Trophoblast cell (in vitro differentiated cells and primary cell): ENCODE results near the gene CCSER2.

Experiments used
- DNase-seq, 2 donors: peaks; one replicate each; pipeline ENCODE4 v3.0.0-alpha.2; 2016
- H2AFZ ChIP-seq: 2 replicates; pipeline ENCODE4 v1.6.1; 2013; ENCODE audit warnings: low read length, moderate library complexity, mild to moderate bottlenecking; ENCODE audit not compliant: insufficient read depth, poor library complexity
- H2AK5ac ChIP-seq: 2 replicates; pipeline ENCODE4 v1.6.1; 2013; ENCODE audit warnings: mild to moderate bottlenecking, low read length
- H2BK120ac ChIP-seq: 2 replicates; pipeline ENCODE4 v1.6.1; 2013; ENCODE audit warnings: low read length, mild to moderate bottlenecking, moderate library complexity; ENCODE audit not compliant: insufficient read depth, poor library complexity
- H2BK12ac ChIP-seq: 2 replicates; pipeline ENCODE4 v1.6.1; 2013; ENCODE audit warnings: mild to moderate bottlenecking, low read length, moderate library complexity
- H2BK5ac ChIP-seq: 2 replicates; pipeline ENCODE4 v1.6.1; 2013; ENCODE audit warnings: low read length, low read depth, moderate library complexity, mild to moderate bottlenecking; ENCODE audit not compliant: poor library complexity
- H3K14ac ChIP-seq: 2 replicates; pipeline ENCODE4 v1.6.1; 2013; ENCODE audit warnings: mild to moderate bottlenecking, low read length
- H3K18ac ChIP-seq: 2 replicates; pipeline ENCODE4 v1.6.1; 2013; ENCODE audit warnings: mild to moderate bottlenecking, low read length
- H3K23ac ChIP-seq: 2 replicates; pipeline ENCODE4 v1.6.1; 2013; ENCODE audit warnings: low read length
- H3K27ac ChIP-seq: 2 replicates; pipeline ENCODE4 v1.5.1; 2013; ENCODE audit warnings: low read depth, mild to moderate bottlenecking, inconsistent platforms, low read length, moderate library complexity
- H3K27me3 ChIP-seq: 2 replicates; pipeline ENCODE4 v1.6.1; 2013; ENCODE audit warnings: inconsistent platforms, mild to moderate bottlenecking, low read length, moderate library complexity; ENCODE audit not compliant: insufficient read depth
- H3K36me3 ChIP-seq, 2 experiments: 1 replicate in 1 of 2; 2 replicates in 1 of 2; pipeline ENCODE4 v1.6.1; 2013; ENCODE audit warnings: low read length in 2 of 2, mild to moderate bottlenecking in 2 of 2, moderate library complexity in 1 of 2; ENCODE audit not compliant: insufficient read depth in 2 of 2, control insufficient read depth in 1 of 2
- H3K4ac ChIP-seq: 2 replicates; pipeline ENCODE4 v1.6.1; 2013; ENCODE audit warnings: low read depth, mild to moderate bottlenecking, low read length, moderate library complexity
- H3K4me1 ChIP-seq, 2 experiments: 1 replicate in 1 of 2; 2 replicates in 1 of 2; pipeline ENCODE4 v1.6.1; 2013; ENCODE audit warnings: low read length in 2 of 2, mild to moderate bottlenecking in 2 of 2, moderate library complexity in 1 of 2; ENCODE audit not compliant: insufficient read depth in 2 of 2, control insufficient read depth in 1 of 2
- H3K4me2 ChIP-seq: 2 replicates; pipeline ENCODE4 v1.6.1; 2013; ENCODE audit warnings: inconsistent platforms, mild to moderate bottlenecking, low read length, moderate library complexity
- H3K4me3 ChIP-seq: 2 replicates; pipeline ENCODE4 v1.5.1; 2013; ENCODE audit warnings: mild to moderate bottlenecking, low read depth, low read length, inconsistent platforms
- H3K79me1 ChIP-seq: one replicate; pipeline ENCODE4 v1.6.1; 2013; ENCODE audit warnings: low read length
- H3K79me2 ChIP-seq: 2 replicates; pipeline ENCODE4 v1.6.1; 2013; ENCODE audit warnings: low read length, mild to moderate bottlenecking; ENCODE audit not compliant: control insufficient read depth, insufficient read depth, poor library complexity
- H3K9ac ChIP-seq: 2 replicates; pipeline ENCODE4 v1.6.1; 2013; ENCODE audit warnings: mild to moderate bottlenecking, low read length
- H3K9me3 ChIP-seq: 2 replicates; pipeline ENCODE4 v1.6.1; 2013; ENCODE audit warnings: low read depth, mild to moderate bottlenecking, control low read depth, inconsistent platforms, low read length; ENCODE audit not compliant: insufficient read depth
- H4K12ac ChIP-seq: 2 replicates; pipeline ENCODE4 v1.6.1; 2013; ENCODE audit warnings: low read depth, mild to moderate bottlenecking, low read length, moderate library complexity
- H4K8ac ChIP-seq: 2 replicates; pipeline ENCODE4 v1.6.1; 2013; ENCODE audit warnings: low read depth, mild to moderate bottlenecking, low read length, moderate library complexity
- H4K91ac ChIP-seq: one replicate; pipeline ENCODE4 v1.6.1; 2013; ENCODE audit warnings: low read depth, mild to moderate bottlenecking, low read length, moderate library complexity
- WGBS: extraction: QIAGEN DNeasy Blood & Tissue Kit; methylation state at CpG from one replicate; pipeline ENCODE4 v1.1.7; 2013; ENCODE audit warnings: missing lambda C conversion rate; ENCODE audit not compliant: insufficient read length, insufficient coverage; ENCODE audit errors: extremely low coverage; 5-methylcytosine and 5-hydroxymethylcytosine counted together

The CCSER2 gene

DNA sequence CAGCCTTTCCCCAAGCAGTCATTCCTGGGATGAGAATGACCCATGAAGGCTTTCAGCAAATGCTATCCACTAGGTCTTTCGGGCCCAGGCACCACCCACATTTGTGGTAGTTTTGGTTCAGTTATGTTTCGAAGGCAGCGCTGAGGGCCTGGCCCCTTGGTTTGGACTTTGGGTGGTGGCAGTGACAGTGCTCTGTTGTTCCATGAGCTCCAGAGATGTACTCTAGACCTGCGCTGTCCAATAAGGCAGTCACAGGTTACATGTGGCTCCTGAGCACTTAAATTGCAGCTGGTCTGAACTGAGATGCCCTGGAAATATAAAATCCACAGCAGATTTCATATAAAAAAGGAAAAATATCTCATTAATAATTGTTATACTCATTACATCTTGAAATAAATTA is 209.6 kb downstream of the CCSER2 start:
- Histone ChIP-seq H2AK5ac (no peak overlapping the region), H3K9me3 (peaks cover 4% of the 10 kb centered on the region), H2BK5ac (no peak overlapping the region), H3K4me3 (no peak overlapping the region), H3K27ac (no peak overlapping the region), H4K91ac (no peak overlapping the region), H3K4me1 (peaks cover 19 to 21% of the 10 kb centered on the region in 2 experiments), H3K27me3 (no peaks in the 10 kb centered on the region), H4K12ac (no peak overlapping the region), H3K79me1 (peaks cover 2% of the 10 kb centered on the region), H3K36me3 (no peaks in the 10 kb centered on the region), H2BK120ac (no peak overlapping the region), H2BK12ac (peak overlapping the region; percentile 29), H3K4me2 (no peak overlapping the region), H2AFZ (no peak overlapping the region), H3K18ac (no peak overlapping the region), H3K79me2 (no peaks in the 10 kb centered on the region), H3K4ac (no peak overlapping the region), H3K14ac (no peak overlapping the region), H4K8ac (no peak overlapping the region), H3K23ac (no peak overlapping the region), H3K9ac (no peak overlapping the region)
- no peak for DNase-seq
- WGBS = no CpG with 5 or more reads among the region's 4 CpGs

DNA sequence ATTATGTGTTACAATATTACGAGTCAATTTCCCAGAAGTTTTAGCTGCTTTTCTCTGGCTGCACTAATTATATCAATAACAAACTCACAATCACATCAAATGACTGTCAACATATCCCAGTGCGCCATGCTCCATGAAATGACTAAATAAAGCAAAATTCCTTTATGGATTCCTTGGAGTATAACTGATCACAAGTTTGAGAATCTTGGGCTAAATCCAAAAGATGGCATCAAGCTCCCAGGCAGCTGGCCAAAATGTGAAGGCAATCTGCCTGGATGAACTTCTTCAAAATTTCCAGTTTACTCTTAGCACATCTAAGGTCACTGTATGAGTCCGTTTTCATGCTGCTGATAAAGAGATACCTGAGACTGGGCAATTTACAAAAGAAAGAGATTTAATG is 210.8 kb downstream of the CCSER2 start:
- Histone ChIP-seq H3K9ac (no peak overlapping the region), H4K91ac (no peak overlapping the region), H3K4me1 (peaks cover 23 to 25% of the 10 kb centered on the region in 2 experiments), H2AK5ac (no peak overlapping the region), H4K8ac (no peak overlapping the region), H2AFZ (no peak overlapping the region), H3K79me2 (no peaks in the 10 kb centered on the region), H3K14ac (no peak overlapping the region), H3K4me3 (no peak overlapping the region), H3K18ac (no peak overlapping the region), H3K27ac (no peak overlapping the region), H3K36me3 (no peaks in the 10 kb centered on the region), H3K4me2 (no peak overlapping the region), H3K23ac (no peak overlapping the region), H2BK12ac (no peak overlapping the region), H2BK120ac (no peak overlapping the region), H3K4ac (no peak overlapping the region), H3K9me3 (peaks cover 4% of the 10 kb centered on the region), H3K27me3 (no peaks in the 10 kb centered on the region), H2BK5ac (no peak overlapping the region), H3K79me1 (peaks cover 2% of the 10 kb centered on the region), H4K12ac (no peak overlapping the region)
- DNase-seq = no peak
- no CpG with 5 or more reads among the region's 3 CpGs for WGBS

DNA sequence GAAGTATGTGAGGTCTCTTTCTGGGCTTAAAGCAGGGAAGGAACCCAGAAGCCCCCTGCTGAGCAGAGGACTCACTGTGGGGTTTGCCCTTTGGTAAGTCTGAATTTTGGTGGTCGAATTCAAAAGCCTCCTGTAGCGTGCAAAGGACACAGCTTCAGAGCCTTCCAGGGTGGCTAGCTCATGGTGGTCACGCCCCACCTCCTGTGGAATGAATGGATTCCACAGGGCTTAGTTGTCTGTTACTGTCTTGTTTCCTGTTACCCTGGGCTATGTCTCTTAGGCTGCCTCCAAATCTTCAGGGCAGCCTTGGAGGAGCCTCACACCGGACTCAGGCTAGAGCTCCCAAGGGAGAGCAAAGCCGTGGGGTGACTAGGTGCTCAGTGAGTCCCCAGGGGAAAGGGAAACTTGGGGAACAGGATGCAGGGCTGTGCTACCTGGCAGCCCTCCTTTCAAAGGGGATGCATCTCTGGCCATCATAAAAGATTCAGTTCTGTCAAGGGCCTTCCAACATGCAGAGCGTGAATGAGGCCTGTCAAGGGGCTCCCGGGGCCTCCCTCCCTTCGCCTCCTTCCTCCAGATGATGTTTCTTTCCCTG is 211.7 kb downstream of the CCSER2 start:
- no peak overlapping the region for H3K23ac ChIP-seq
- H3K27ac ChIP-seq = no peak overlapping the region
- no peak overlapping the region for H2BK12ac ChIP-seq
- H4K12ac ChIP-seq = no peak overlapping the region
- H3K79me2 ChIP-seq = no peaks in the 10 kb centered on the region
- no peak overlapping the region for H2BK120ac ChIP-seq
- peak; percentile 57 to 68 for DNase-seq
- peaks cover 4% of the 10 kb centered on the region for H3K9me3 ChIP-seq
- no CpG with 5 or more reads among the region's 8 CpGs for WGBS
- peaks cover 23 to 25% of the 10 kb centered on the region in 2 experiments for H3K4me1 ChIP-seq
- no peak overlapping the region for H3K9ac ChIP-seq
- peak overlapping the region; percentile 4 for H3K4me2 ChIP-seq
- H3K14ac ChIP-seq = no peak overlapping the region
- peak overlapping the region; percentile 8 for H4K91ac ChIP-seq
- no peaks in the 10 kb centered on the region for H3K36me3 ChIP-seq
- no peak overlapping the region for H3K4ac ChIP-seq
- H3K18ac ChIP-seq = no peak overlapping the region
- no peak overlapping the region for H3K4me3 ChIP-seq
- no peak overlapping the region for H2BK5ac ChIP-seq
- peak overlapping the region; percentile 13 for H2AK5ac ChIP-seq
- peak overlapping the region; percentile 59 for H2AFZ ChIP-seq
- no peak overlapping the region for H4K8ac ChIP-seq
- H3K27me3 ChIP-seq = no peaks in the 10 kb centered on the region
- peaks cover 2% of the 10 kb centered on the region for H3K79me1 ChIP-seq

DNA sequence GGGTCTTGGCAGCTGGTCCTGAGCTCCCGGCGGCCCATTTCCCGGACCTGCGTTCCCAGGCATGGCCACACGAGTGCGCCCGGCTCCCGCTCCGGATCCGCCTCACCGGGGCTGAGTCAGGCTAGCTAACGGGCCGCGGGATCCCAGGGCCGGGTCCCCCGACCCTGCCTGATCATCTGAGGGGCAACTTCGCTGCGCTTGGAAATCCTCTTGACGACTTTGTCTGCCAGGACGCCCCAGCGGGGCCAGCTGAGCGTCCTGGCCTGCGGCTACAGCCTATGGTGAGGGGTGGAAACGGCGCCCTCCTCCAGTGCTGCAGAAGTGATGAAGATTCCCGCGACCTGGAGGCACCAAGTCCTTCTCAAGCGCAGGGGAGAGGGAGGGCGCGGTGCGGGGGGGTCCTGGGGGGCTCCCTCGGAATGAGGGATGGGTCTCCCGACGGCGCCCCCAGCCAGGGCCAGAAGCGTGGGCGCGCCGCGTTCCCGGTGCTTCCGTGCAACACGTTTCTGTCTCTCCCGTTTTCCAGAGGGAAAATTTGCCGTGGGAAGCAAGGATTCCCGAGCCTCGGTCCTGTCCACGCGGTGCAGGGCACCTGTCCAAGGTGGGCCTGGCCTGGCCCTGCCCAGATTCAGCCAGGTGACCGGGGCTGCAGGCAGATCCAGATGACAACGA is 212.4 kb downstream of the CCSER2 start:
- H3K9me3 ChIP-seq = peaks cover 4% of the 10 kb centered on the region
- H3K36me3 ChIP-seq = no peaks in the 10 kb centered on the region
- H3K79me2 ChIP-seq = no peaks in the 10 kb centered on the region
- H3K4me3 ChIP-seq = peak overlapping the region; percentile 21
- H3K4me1 ChIP-seq = peaks cover 23 to 25% of the 10 kb centered on the region in 2 experiments
- H2BK12ac ChIP-seq = no peak overlapping the region
- no peak overlapping the region for H3K4ac ChIP-seq
- peak overlapping the region; percentile 8 for H4K91ac ChIP-seq
- no peak overlapping the region for H4K12ac ChIP-seq
- H3K27me3 ChIP-seq = no peaks in the 10 kb centered on the region
- no peak overlapping the region for H3K14ac ChIP-seq
- no CpG with 5 or more reads among the region's 51 CpGs for WGBS
- no peak overlapping the region for H3K9ac ChIP-seq
- DNase-seq = peak; percentile 62 to 79
- H3K18ac ChIP-seq = no peak overlapping the region
- no peak overlapping the region for H3K23ac ChIP-seq
- no peak overlapping the region for H2AK5ac ChIP-seq
- no peak overlapping the region for H2BK5ac ChIP-seq
- no peak overlapping the region for H2BK120ac ChIP-seq
- peak overlapping the region; percentile 76 for H3K4me2 ChIP-seq
- no peaks in the 10 kb centered on the region for H3K79me1 ChIP-seq
- no peak overlapping the region for H4K8ac ChIP-seq
- H2AFZ ChIP-seq = peak overlapping the region; percentile 59
- H3K27ac ChIP-seq = no peak overlapping the region
